OCI-LY7 (cell line): ENCODE results near the gene ZNF500. TPM values are rescaled to one million over a fixed set of nuclear protein-coding genes. Genes with fewer than 3 reads are reported as not detected.

Source experiments
- Bru-seq: library from RNA; stranded (reverse); fragments of 400-500 nt; gene quantifications from one replicate; lab custom pipeline; 2021; lab: Mats Ljungman, UMichigan
- BruChase-seq, 2 experiments: library from RNA; stranded (reverse); fragments of 400-500 nt; gene quantifications; one replicate each; lab custom pipeline; 2021; lab: Mats Ljungman, UMichigan
- BruUV-seq: library from RNA; stranded (reverse); fragments of 400-500 nt; replicated peaks from 2 replicates; lab custom pipeline; 2021; lab: Mats Ljungman, UMichigan
- CTCF ChIA-PET: fragments of 300-600 bp; sonication (Branson Sonifier 250); formaldehyde crosslinking; loops from one replicate; lab custom pipeline; 2022; ENCODE audit warnings: antibody characterized with exemption; ENCODE audit not compliant: unreplicated experiment; lab: Charles Lee
- POLR2A ChIA-PET: fragments of 300-600 bp; sonication (Branson Sonifier 250); formaldehyde crosslinking; loops from one replicate; lab custom pipeline; 2022; ENCODE audit warnings: antibody characterized with exemption; lab: Charles Lee
- DNase-seq: peaks from one replicate; pipeline ENCODE4 v3.0.0-alpha.2; 2015; ENCODE audit warnings: low spot score
- H2AFZ ChIP-seq: fragments of 200-600 bp; sonication (generic), shearing (Covaris generic); 2 replicates; pipeline ENCODE4 v1.6.1; 2014; ENCODE audit warnings: mild to moderate bottlenecking, antibody characterized with exemption, low read length, moderate library complexity
- H3K27ac ChIP-seq: fragments of 200-600 bp; sonication (generic); 2 replicates; pipeline ENCODE4 v1.5.1; 2014; ENCODE audit warnings: mixed run types, low read depth, mild to moderate bottlenecking, moderate library complexity, low read length, inconsistent platforms; ENCODE audit not compliant: poor library complexity, severe bottlenecking
- H3K36me3 ChIP-seq: fragments of 200-600 bp; sonication (generic); 2 replicates; pipeline ENCODE4 v1.6.1; 2014; ENCODE audit warnings: mild to moderate bottlenecking, antibody characterized with exemption, low read length, moderate library complexity, mixed read lengths; ENCODE audit not compliant: insufficient read depth
- H3K4me1 ChIP-seq: fragments of 200-600 bp; sonication (generic); 2 replicates; pipeline ENCODE4 v1.5.1; 2014; ENCODE audit warnings: mild to moderate bottlenecking, low read length; ENCODE audit not compliant: insufficient read depth, poor library complexity, severe bottlenecking
- H3K4me2 ChIP-seq: fragments of 200-600 bp; sonication (generic); 2 replicates; pipeline ENCODE4 v1.6.1; 2014; ENCODE audit warnings: mild to moderate bottlenecking, low read length
- H3K4me3 ChIP-seq: fragments of 200-600 bp; sonication (generic); 2 replicates; pipeline ENCODE4 v1.5.1; 2014; ENCODE audit warnings: mild to moderate bottlenecking, low read depth, low read length; ENCODE audit not compliant: poor library complexity, severe bottlenecking
- H3K79me2 ChIP-seq: fragments of 200-600 bp; sonication (generic); 2 replicates; pipeline ENCODE4 v1.6.1; 2016; ENCODE audit warnings: low read depth, mild to moderate bottlenecking, low read length, moderate library complexity, mixed read lengths; ENCODE audit not compliant: insufficient read depth
- H3K9me2 ChIP-seq: fragments of 200-600 bp; sonication (generic); 2 replicates; pipeline ENCODE4 v1.6.1; 2016; ENCODE audit warnings: mild to moderate bottlenecking, low read length, mixed read lengths; ENCODE audit not compliant: insufficient read depth
- H3K9me3 ChIP-seq: fragments of 200-600 bp; sonication (generic); 2 replicates; pipeline ENCODE4 v1.6.1; 2014; ENCODE audit warnings: mild to moderate bottlenecking, mixed run types, low read length, mixed read lengths
- H4K20me1 ChIP-seq: fragments of 200-600 bp; sonication (generic); 2 replicates; pipeline ENCODE4 v1.6.1; 2014; ENCODE audit warnings: mild to moderate bottlenecking, antibody characterized with exemption, low read length, moderate library complexity, mixed read lengths; ENCODE audit not compliant: insufficient read depth
- EZH2phosphoT487 ChIP-seq: fragments of 200-600 bp; sonication (generic); IDR thresholded peaks from 2 replicates; pipeline ENCODE4 v1.6.1; 2018; ENCODE audit warnings: low read depth, borderline replicate concordance, mild to moderate bottlenecking, mixed run types, antibody characterized with exemption, low read length, moderate library complexity, mixed read lengths
- intact Hi-C: fragments of 100-400 bp; cut with micrococcal nuclease; formaldehyde crosslinking; loops from one replicate; pipeline ENCODE4 v1.10.0; 2022; ENCODE audit not compliant: unreplicated experiment
- long read RNA-seq: library from polyadenylated mRNA; stranded (forward); transcript quantifications from one replicate; pipeline ENCODE4 v2.0.0, GENCODE V29; 2022
- total RNA-seq, 2 experiments: library from RNA; depleted of rRNA in 1 of 2; stranded (reverse); fragments of >200 nt in 1 of 2; shearing (Covaris generic) in 1 of 2; gene quantifications; 2 replicates each; pipeline ENCODE4 v1.2.3, GENCODE V29; 2014 to 2022
- TF ChIP-seq, protein P1 (sequence below): fragments of 200-600 bp; sonication (generic); conservative IDR thresholded peaks from 2 replicates; pipeline ENCODE4 v1.5.1; 2014; ENCODE audit warnings: mild to moderate bottlenecking, antibody characterized with exemption, low read length, moderate library complexity, mixed read lengths

Gene ZNF500
- total RNA-seq (2014; rRNA removed; shearing (Covaris generic)) (12.9 and 16.1 TPM in 2 replicates), total RNA-seq (2022) (23.9 and 28.8 TPM in 2 replicates), Bru-seq, nascent RNA (percentile 58 among the genes with signal in this experiment), BruChase-seq, experiment 1, labeled RNA remaining after a 6-hour chase (percentile 70 among the genes with signal in this experiment), BruChase-seq, experiment 2, labeled RNA remaining after a 2-hour chase (percentile 66 among the genes with signal in this experiment)
- long read RNA-seq, full-length matches to known transcripts = 8 of 12 reads
- long read RNA-seq, partial matches to known transcripts = 1 of 12 reads
- long read RNA-seq, other reads (novel, unspliced or antisense) = 3 of 12 reads

DNA sequence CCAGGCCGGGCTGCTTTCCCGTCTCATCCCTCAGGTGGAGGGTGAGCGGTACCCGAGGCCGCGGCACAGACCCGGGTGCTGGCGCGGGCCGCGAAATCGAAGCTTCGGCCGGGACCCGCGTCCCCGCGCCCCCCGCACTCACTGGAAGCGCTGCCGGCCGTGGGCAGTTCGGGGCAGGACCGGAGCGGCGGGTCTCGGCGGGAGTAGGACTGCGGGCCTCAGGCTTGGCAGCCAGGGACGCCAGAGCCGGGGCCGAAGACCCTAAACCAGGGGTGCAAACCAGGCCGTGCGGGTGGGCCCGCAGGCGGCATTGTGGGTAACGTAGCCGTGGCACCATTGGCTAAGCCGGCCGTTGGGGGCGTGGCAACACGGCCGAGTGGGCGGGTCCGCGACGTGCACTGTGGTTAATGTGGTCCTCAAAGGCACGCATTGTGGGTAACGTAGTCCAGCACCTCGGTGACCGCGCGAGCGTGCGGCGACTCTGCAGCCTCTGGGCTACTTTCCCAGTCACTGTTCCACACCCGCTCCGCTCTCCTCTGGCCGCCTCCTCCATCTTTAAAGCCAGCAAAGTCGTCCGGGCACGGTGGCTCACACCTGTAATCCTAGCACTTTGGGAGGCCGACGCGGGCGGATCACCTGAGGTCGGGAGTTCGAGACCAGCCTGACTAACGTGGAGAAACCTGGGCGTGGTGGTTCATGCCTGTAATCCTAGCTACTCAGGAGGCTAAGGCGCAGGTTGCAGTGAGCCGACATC is at the start of gene ZNF500:
TSS of gene ZNF500 (minus strand) at position 288 of the 754 bp plus-strand sequence. CDS start 1,184 bp downstream, outside the sequence.
- CTCF ChIA-PET = no interaction called here
- DNase-seq = peak; percentile 96
- no peaks in the 10 kb centered on the region for H3K9me2 ChIP-seq
- no TSS peak for BruUV-seq
- H3K4me2 ChIP-seq = peak within 1 kb of the TSS; percentile 96
- H3K79me2 ChIP-seq = peaks cover 12% of the 10 kb centered on the region; the same call in 1 of the 2 replicates
- peak within 1 kb of the TSS; percentile 68 for H3K27ac ChIP-seq
- peaks cover 26% of the 10 kb centered on the region for H3K36me3 ChIP-seq
- POLR2A ChIA-PET = interaction anchor here (3.1 kb wide), 1 partner anchor 32 kb away, joined by 23 read pairs; the partner anchor contains the start of genes ANKS3 and DNAAF8
- H3K4me1 ChIP-seq = peaks cover 30% of the 10 kb centered on the region
- intact Hi-C loops = loop anchor here (10.0 kb wide), 1 partner anchor 152 kb away; the partner anchor contains the start of gene UBALD1
- peak within 1 kb of the TSS; percentile 87 for H3K4me3 ChIP-seq
- H2AFZ ChIP-seq = peak within 1 kb of the TSS; percentile 98
- no peaks in the 10 kb centered on the region for H3K9me3 ChIP-seq
- TF ChIP-seq EZH2phosphoT487 = no peak
- H4K20me1 ChIP-seq = no peaks in the 10 kb centered on the region

DNA sequence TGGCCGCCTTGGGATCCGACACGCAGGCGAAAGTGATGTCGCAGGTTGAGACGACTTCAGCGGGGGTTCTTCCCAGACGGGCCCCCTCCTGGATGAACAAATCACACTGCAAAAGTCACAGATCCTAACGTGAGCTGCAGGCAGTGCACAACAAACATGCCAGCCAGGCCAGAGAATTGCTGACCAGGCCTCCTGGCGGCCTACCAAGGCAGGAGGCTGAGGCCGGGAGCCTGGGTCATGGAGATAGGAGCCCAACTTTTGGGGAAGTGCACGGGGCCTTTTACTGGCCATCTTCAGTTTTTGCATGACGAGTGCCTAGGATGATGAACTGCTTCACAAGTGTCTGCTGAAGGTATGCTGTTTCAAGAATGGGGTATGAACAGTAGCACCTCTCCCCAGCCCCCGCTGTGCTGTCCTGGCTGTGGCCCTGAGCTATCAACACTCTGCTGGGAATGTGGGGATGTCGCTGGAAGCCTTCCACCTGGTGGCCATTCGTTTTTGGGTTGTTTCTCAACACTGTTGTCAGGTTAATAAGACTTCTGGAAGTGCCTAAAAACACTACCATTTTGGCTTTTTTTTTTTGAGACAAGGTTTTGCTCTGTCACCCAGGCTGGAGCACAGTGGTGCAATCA is 47.7 kb upstream of the ZNF500 start:
- Histone ChIP-seq H3K79me2 (no peaks in the 10 kb centered on the region), H3K9me3 (no peaks in the 10 kb centered on the region), H3K27ac (no peak overlapping the region), H2AFZ (no peak overlapping the region), H3K4me1 (no peaks in the 10 kb centered on the region), H3K4me3 (no peak overlapping the region), H3K36me3 (peaks cover 86% of the 10 kb centered on the region), H3K9me2 (no peaks in the 10 kb centered on the region), H3K4me2 (no peak overlapping the region), H4K20me1 (no peaks in the 10 kb centered on the region)
- TF ChIP-seq EZH2phosphoT487 = no peak
- TF ChIP-seq, protein P1, sequence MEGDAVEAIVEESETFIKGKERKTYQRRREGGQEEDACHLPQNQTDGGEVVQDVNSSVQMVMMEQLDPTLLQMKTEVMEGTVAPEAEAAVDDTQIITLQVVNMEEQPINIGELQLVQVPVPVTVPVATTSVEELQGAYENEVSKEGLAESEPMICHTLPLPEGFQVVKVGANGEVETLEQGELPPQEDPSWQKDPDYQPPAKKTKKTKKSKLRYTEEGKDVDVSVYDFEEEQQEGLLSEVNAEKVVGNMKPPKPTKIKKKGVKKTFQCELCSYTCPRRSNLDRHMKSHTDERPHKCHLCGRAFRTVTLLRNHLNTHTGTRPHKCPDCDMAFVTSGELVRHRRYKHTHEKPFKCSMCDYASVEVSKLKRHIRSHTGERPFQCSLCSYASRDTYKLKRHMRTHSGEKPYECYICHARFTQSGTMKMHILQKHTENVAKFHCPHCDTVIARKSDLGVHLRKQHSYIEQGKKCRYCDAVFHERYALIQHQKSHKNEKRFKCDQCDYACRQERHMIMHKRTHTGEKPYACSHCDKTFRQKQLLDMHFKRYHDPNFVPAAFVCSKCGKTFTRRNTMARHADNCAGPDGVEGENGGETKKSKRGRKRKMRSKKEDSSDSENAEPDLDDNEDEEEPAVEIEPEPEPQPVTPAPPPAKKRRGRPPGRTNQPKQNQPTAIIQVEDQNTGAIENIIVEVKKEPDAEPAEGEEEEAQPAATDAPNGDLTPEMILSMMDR = no peak
- DNase-seq = no peak
- ChIA-PET POLR2A (interaction anchor here (0.7 kb wide), 2 partner anchors 29 to 401 kb away, joined by 3 read pairs; no protein-coding TSS in a partner anchor), CTCF (no interaction called here)
- intact Hi-C loops = no loop called here
- no TSS peak for BruUV-seq

DNA sequence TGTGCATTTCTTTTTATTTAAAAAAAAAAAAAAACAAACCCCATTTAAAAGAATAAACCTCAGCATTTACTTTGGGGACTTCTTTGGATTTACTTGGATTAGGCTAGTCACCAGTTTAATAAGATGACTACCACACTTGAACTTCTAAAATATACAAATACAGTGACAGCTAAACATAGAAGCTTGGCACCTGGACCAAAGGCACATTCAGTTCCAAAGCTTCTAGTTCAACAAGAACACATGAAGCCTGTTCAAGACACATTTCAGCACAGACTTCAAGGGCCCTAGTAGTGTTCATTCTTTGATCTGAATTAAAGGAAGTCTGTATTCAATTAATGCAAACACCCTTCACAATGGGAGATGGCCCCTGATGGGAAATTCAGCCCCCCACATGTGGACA is 47.1 kb upstream of the ZNF500 start:
- Histone ChIP-seq H3K9me3 (no peaks in the 10 kb centered on the region), H3K4me2 (no peak overlapping the region), H2AFZ (no peak overlapping the region), H3K4me3 (no peak overlapping the region), H4K20me1 (no peaks in the 10 kb centered on the region), H3K36me3 (peaks cover 85% of the 10 kb centered on the region), H3K4me1 (no peaks in the 10 kb centered on the region), H3K9me2 (no peaks in the 10 kb centered on the region), H3K79me2 (no peaks in the 10 kb centered on the region), H3K27ac (no peak overlapping the region)
- DNase-seq = no peak
- TF ChIP-seq, protein P1 = no peak
- no peak for TF ChIP-seq EZH2phosphoT487
- intact Hi-C loops = no loop called here
- BruUV-seq = no TSS peak
- CTCF ChIA-PET = no interaction called here
- POLR2A ChIA-PET = interaction anchor here (0.7 kb wide), 1 partner anchor 28 kb away, joined by 3 read pairs; no protein-coding TSS in a partner anchor
